ENCODE results near the gene WNT9B.

Gene WNT9B

GRCh38 chr17:46903762-46904672 lies 52.6 kb downstream of the WNT9B start:
- in situ Hi-C loops (cut with HindIII; ENCODE audit: low sequenced_read_pairs), result no loop called here

- in situ Hi-C loops (cut with HindIII; ENCODE audit: low sequenced_read_pairs), result no loop called here
Measured at GRCh38 chr17:46908068-46908737, 56.8 kb downstream of the WNT9B start.

GRCh38 chr17:46910179-46910927 lies 59.0 kb downstream of the WNT9B start:
- in situ Hi-C loops (cut with HindIII; ENCODE audit: low sequenced_read_pairs), result no loop called here

- in situ Hi-C loops (cut with HindIII; ENCODE audit: low sequenced_read_pairs), result no loop called here
Measured at GRCh38 chr17:46911311-46911710, 59.9 kb downstream of the WNT9B start.

GRCh38 chr17:46915596-46915995 lies 64.2 kb downstream of the WNT9B start:
- in situ Hi-C loops (cut with HindIII; ENCODE audit: low sequenced_read_pairs), result no loop called here

GRCh38 chr17:46916211-46916610 lies 64.8 kb downstream of the WNT9B start:
- in situ Hi-C loops (cut with HindIII; ENCODE audit: low sequenced_read_pairs), result no loop called here

- in situ Hi-C loops (cut with HindIII; ENCODE audit: low sequenced_read_pairs), result no loop called here
Measured at GRCh38 chr17:46916623-46917022, 65.2 kb downstream of the WNT9B start.

GRCh38 chr17:46917041-46917440 lies 65.7 kb downstream of the WNT9B start:
- in situ Hi-C loops (cut with HindIII; ENCODE audit: low sequenced_read_pairs), result no loop called here

GRCh38 chr17:46917516-46917915 lies 66.1 kb downstream of the WNT9B start:
- in situ Hi-C loops (cut with HindIII; ENCODE audit: low sequenced_read_pairs), result no loop called here

GRCh38 chr17:46921962-46922361 lies 70.6 kb downstream of the WNT9B start:
- in situ Hi-C loops (cut with HindIII; ENCODE audit: low sequenced_read_pairs), result loop anchor here (5.0 kb wide), 1 partner anchor 65 kb away; no protein-coding TSS in a partner anchor

- in situ Hi-C loops (cut with HindIII; ENCODE audit: low sequenced_read_pairs), result loop anchor here (5.0 kb wide), 1 partner anchor 65 kb away; no protein-coding TSS in a partner anchor
Measured at GRCh38 chr17:46922487-46922803, 71.1 kb downstream of the WNT9B start.

- in situ Hi-C loops (cut with HindIII; ENCODE audit: low sequenced_read_pairs), result loop anchor here (5.0 kb wide), 1 partner anchor 66 kb away; no protein-coding TSS in a partner anchor
Measured at GRCh38 chr17:46922804-46923635, 71.6 kb downstream of the WNT9B start, which contains the start of gene GOSR2. TSS of gene GOSR2 (plus strand) at chr17:46923160. CDS start at chr17:46923193, 33 bp downstream.

GRCh38 chr17:46925185-46925868 lies 73.9 kb downstream of the WNT9B start:
- in situ Hi-C loops (cut with HindIII; ENCODE audit: low sequenced_read_pairs), result no loop called here

- in situ Hi-C loops (cut with HindIII; ENCODE audit: low sequenced_read_pairs), result no loop called here
Measured at GRCh38 chr17:46928467-46929261, 77.3 kb downstream of the WNT9B start.

- in situ Hi-C loops (cut with HindIII; ENCODE audit: low sequenced_read_pairs), result no loop called here
Measured at GRCh38 chr17:46929413-46929812, 78.0 kb downstream of the WNT9B start.

- in situ Hi-C loops (cut with HindIII; ENCODE audit: low sequenced_read_pairs), result no loop called here
Measured at GRCh38 chr17:46930051-46930450, 78.7 kb downstream of the WNT9B start.

GRCh38 chr17:46931596-46931995 lies 80.2 kb downstream of the WNT9B start:
- in situ Hi-C loops (cut with HindIII; ENCODE audit: low sequenced_read_pairs), result no loop called here

- in situ Hi-C loops (cut with HindIII; ENCODE audit: low sequenced_read_pairs), result loop anchor here (5.0 kb wide), 1 partner anchor 77 kb away; no protein-coding TSS in a partner anchor
Measured at GRCh38 chr17:46935658-46936266, 84.4 kb downstream of the WNT9B start.

All from endothelial cell of hepatic sinusoid (primary cell).